Measurements from ENCODE around the gene RNU11.
"Not testable (repeated sequence)": the region's sequence is repeated elsewhere in the genome, so short reads cannot be mapped to it uniquely, and the experiment has no call there.

Gene RNU11

GRCh38 chr1:28642847-28643635 lies 5.4 kb upstream of the RNU11 start, which contains the start of gene TAF12:
Gene TAF12 (minus strand): TSS chr1:28643067. CDS start chr1:28622081, 20,986 bp downstream.
- Histone ChIP-seq H3K4me1 (ENCODE audit: control insufficient read depth, insufficient read depth, low read length) (peaks cover 24% of the 10 kb centered on the region), H3K27me3 (ENCODE audit: control insufficient read depth, insufficient read depth, low read length) (no peaks in the 10 kb centered on the region), H3K36me3 (ENCODE audit: control insufficient read depth, insufficient read depth, low read length) (no peaks in the 10 kb centered on the region), H3K4me3 (ENCODE audit: low read length) (peak within 1 kb of the TSS; percentile 92), H3K9ac (ENCODE audit: low read length) (peak within 1 kb of the TSS; percentile 93), H3K9me3 (ENCODE audit: control insufficient read depth, low read length) (no peaks in the 10 kb centered on the region)

GRCh38 chr1:28644494-28644893 lies 3.9 kb upstream of the RNU11 start:
- Histone ChIP-seq H3K4me1 (ENCODE audit: control insufficient read depth, insufficient read depth, low read length) (peaks cover 24% of the 10 kb centered on the region), H3K4me3 (ENCODE audit: low read length) (no peak overlapping the region), H3K27me3 (ENCODE audit: control insufficient read depth, insufficient read depth, low read length) (no peaks in the 10 kb centered on the region), H3K9me3 (ENCODE audit: control insufficient read depth, low read length) (no peaks in the 10 kb centered on the region), H3K36me3 (ENCODE audit: control insufficient read depth, insufficient read depth, low read length) (no peaks in the 10 kb centered on the region), H3K9ac (ENCODE audit: low read length) (peak overlapping the region; percentile 57)

GRCh38 chr1:28645406-28645805 lies 3.0 kb upstream of the RNU11 start:
- peaks cover 24% of the 10 kb centered on the region for H3K4me1 ChIP-seq (ENCODE audit: control insufficient read depth, insufficient read depth, low read length)
- H3K27me3 ChIP-seq (ENCODE audit: control insufficient read depth, insufficient read depth, low read length); H3K4me3 ChIP-seq (ENCODE audit: low read length); H3K36me3 ChIP-seq (ENCODE audit: control insufficient read depth, insufficient read depth, low read length); H3K9ac ChIP-seq (ENCODE audit: low read length); H3K9me3 ChIP-seq (ENCODE audit: control insufficient read depth, low read length): not testable (repeated sequence)

- no peaks in the 10 kb centered on the region for H3K36me3 ChIP-seq (ENCODE audit: control insufficient read depth, insufficient read depth, low read length)
- H3K9ac ChIP-seq (ENCODE audit: low read length), result no peak overlapping the region
- no peaks in the 10 kb centered on the region for H3K9me3 ChIP-seq (ENCODE audit: control insufficient read depth, low read length)
- H3K4me1 ChIP-seq (ENCODE audit: control insufficient read depth, insufficient read depth, low read length), result peaks cover 24% of the 10 kb centered on the region
- H3K4me3 ChIP-seq (ENCODE audit: low read length), result no peak overlapping the region
- no peaks in the 10 kb centered on the region for H3K27me3 ChIP-seq (ENCODE audit: control insufficient read depth, insufficient read depth, low read length)
Measured at GRCh38 chr1:28646040-28646439, 2.4 kb upstream of the RNU11 start.

- Histone ChIP-seq H3K36me3 (ENCODE audit: control insufficient read depth, insufficient read depth, low read length) (no peaks in the 10 kb centered on the region), H3K9ac (ENCODE audit: low read length) (peak overlapping the region; percentile 69), H3K9me3 (ENCODE audit: control insufficient read depth, low read length) (no peaks in the 10 kb centered on the region), H3K4me3 (ENCODE audit: low read length) (peak overlapping the region; percentile 66), H3K27me3 (ENCODE audit: control insufficient read depth, insufficient read depth, low read length) (no peaks in the 10 kb centered on the region), H3K4me1 (ENCODE audit: control insufficient read depth, insufficient read depth, low read length) (peaks cover 15% of the 10 kb centered on the region)
Measured at GRCh38 chr1:28648008-28648473, 359 bp upstream of the RNU11 start.

GRCh38 chr1:28653063-28653462 lies 4.7 kb downstream of the RNU11 start:
- not testable (repeated sequence) for H3K9ac ChIP-seq (ENCODE audit: low read length); H3K4me3 ChIP-seq (ENCODE audit: low read length); H3K27me3 ChIP-seq (ENCODE audit: control insufficient read depth, insufficient read depth, low read length); H3K9me3 ChIP-seq (ENCODE audit: control insufficient read depth, low read length); H3K4me1 ChIP-seq (ENCODE audit: control insufficient read depth, insufficient read depth, low read length); H3K36me3 ChIP-seq (ENCODE audit: control insufficient read depth, insufficient read depth, low read length)

GRCh38 chr1:28653870-28654269 lies 5.5 kb downstream of the RNU11 start:
- not testable (repeated sequence) for H3K36me3 ChIP-seq (ENCODE audit: control insufficient read depth, insufficient read depth, low read length); H3K27me3 ChIP-seq (ENCODE audit: control insufficient read depth, insufficient read depth, low read length); H3K4me1 ChIP-seq (ENCODE audit: control insufficient read depth, insufficient read depth, low read length); H3K9ac ChIP-seq (ENCODE audit: low read length); H3K4me3 ChIP-seq (ENCODE audit: low read length); H3K9me3 ChIP-seq (ENCODE audit: control insufficient read depth, low read length)

GRCh38 chr1:28655448-28656311 lies 7.3 kb downstream of the RNU11 start:
- H3K9ac ChIP-seq (ENCODE audit: low read length); H3K4me1 ChIP-seq (ENCODE audit: control insufficient read depth, insufficient read depth, low read length); H3K9me3 ChIP-seq (ENCODE audit: control insufficient read depth, low read length); H3K36me3 ChIP-seq (ENCODE audit: control insufficient read depth, insufficient read depth, low read length); H3K27me3 ChIP-seq (ENCODE audit: control insufficient read depth, insufficient read depth, low read length); H3K4me3 ChIP-seq (ENCODE audit: low read length): not testable (repeated sequence)

- Histone ChIP-seq H3K27me3 (ENCODE audit: control insufficient read depth, insufficient read depth, low read length) (no peaks in the 10 kb centered on the region), H3K4me3 (ENCODE audit: low read length) (no peak overlapping the region), H3K9ac (ENCODE audit: low read length) (no peak overlapping the region), H3K9me3 (ENCODE audit: control insufficient read depth, low read length) (no peaks in the 10 kb centered on the region), H3K4me1 (ENCODE audit: control insufficient read depth, insufficient read depth, low read length) (peaks cover 3% of the 10 kb centered on the region), H3K36me3 (ENCODE audit: control insufficient read depth, insufficient read depth, low read length) (no peaks in the 10 kb centered on the region)
Measured at GRCh38 chr1:28656335-28656734, 7.9 kb downstream of the RNU11 start.

GRCh38 chr1:28663871-28664470 lies 15.6 kb downstream of the RNU11 start:
- Histone ChIP-seq H3K9ac (ENCODE audit: low read length) (no peak overlapping the region), H3K4me1 (ENCODE audit: control insufficient read depth, insufficient read depth, low read length) (peaks cover 5% of the 10 kb centered on the region), H3K9me3 (ENCODE audit: control insufficient read depth, low read length) (no peaks in the 10 kb centered on the region), H3K27me3 (ENCODE audit: control insufficient read depth, insufficient read depth, low read length) (no peaks in the 10 kb centered on the region), H3K36me3 (ENCODE audit: control insufficient read depth, insufficient read depth, low read length) (no peaks in the 10 kb centered on the region), H3K4me3 (ENCODE audit: low read length) (no peak overlapping the region)

GRCh38 chr1:28666806-28667205 lies 18.4 kb downstream of the RNU11 start:
- Histone ChIP-seq H3K4me3 (ENCODE audit: low read length) (no peak overlapping the region), H3K9ac (ENCODE audit: low read length) (no peak overlapping the region), H3K36me3 (ENCODE audit: control insufficient read depth, insufficient read depth, low read length) (no peaks in the 10 kb centered on the region), H3K4me1 (ENCODE audit: control insufficient read depth, insufficient read depth, low read length) (peaks cover 12% of the 10 kb centered on the region), H3K27me3 (ENCODE audit: control insufficient read depth, insufficient read depth, low read length) (no peaks in the 10 kb centered on the region), H3K9me3 (ENCODE audit: control insufficient read depth, low read length) (no peaks in the 10 kb centered on the region)
